ENCODE results near the gene SRD5A1.
A peak's percentile ranks its signal among the peaks of the same experiment; 100 is the strongest.

Gene SRD5A1, protein sequence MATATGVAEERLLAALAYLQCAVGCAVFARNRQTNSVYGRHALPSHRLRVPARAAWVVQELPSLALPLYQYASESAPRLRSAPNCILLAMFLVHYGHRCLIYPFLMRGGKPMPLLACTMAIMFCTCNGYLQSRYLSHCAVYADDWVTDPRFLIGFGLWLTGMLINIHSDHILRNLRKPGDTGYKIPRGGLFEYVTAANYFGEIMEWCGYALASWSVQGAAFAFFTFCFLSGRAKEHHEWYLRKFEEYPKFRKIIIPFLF

DNA sequence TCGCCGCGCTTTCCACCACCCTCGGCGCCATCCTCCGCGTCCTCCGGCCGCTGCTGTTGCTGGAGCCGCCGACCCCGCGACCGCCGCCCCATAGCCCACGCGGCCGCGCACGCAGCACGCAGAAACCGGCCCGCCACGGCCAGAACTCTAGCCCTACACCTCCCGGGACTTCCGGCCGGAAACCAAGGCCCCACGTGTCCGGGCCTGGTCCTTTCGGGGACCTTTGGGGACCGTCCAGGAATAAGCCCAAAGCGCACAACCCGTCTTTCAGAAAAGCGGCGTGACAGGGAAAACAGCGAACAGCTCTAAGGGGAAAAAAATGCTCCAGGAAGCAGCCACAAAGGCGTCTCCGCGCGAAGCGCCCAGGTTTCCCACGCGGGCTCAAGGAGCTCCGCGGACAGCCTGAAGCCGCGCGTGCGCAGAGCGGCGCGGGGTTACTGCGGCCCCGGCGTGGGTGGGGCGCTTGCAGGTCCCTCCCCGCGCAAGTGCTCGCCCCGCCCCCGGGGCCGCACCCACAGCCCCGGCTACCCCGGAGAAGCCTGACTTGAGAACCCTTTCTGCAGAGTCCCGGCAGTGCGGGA lies at the start of gene SRD5A1, which contains the start of gene NSUN2:
Gene SRD5A1 (plus strand): TSS at position 553 of the 581 bp plus-strand sequence. CDS start 137 bp downstream, outside the sequence.
Gene NSUN2 (minus strand): TSS at position 157 of the 581 bp plus-strand sequence. CDS start 65 bp downstream, at position 92.
- peak; percentile 90 for DNase-seq (ENCODE audit: low read depth)

DNA sequence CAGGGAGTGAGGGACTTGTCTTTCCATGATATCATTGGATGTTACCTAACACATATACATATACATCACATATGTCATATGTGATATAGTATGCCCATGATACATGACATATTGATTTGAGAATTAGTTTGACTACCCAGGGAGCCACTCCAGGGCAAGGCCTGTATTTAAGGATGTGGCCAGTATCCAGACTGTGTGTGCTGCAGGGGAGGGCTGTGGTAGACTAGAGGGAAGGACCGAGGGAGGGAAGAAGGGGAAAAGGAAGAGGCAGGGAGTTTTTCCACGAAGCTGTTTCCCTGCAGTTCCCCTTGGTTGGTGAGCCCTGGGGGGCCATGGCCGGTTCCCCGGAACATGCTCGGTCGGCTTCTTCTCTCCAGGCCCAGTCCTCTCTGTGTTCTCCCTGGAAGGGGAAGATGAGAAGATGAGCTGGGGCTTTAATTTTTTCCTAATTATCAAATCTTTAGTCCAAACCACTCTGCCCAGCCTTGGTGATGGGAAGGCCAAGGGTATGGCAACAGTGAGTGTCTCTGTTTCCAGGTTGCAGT lies 49.1 kb upstream of the SRD5A1 start:
- no peak for DNase-seq (ENCODE audit: low read depth)

DNA sequence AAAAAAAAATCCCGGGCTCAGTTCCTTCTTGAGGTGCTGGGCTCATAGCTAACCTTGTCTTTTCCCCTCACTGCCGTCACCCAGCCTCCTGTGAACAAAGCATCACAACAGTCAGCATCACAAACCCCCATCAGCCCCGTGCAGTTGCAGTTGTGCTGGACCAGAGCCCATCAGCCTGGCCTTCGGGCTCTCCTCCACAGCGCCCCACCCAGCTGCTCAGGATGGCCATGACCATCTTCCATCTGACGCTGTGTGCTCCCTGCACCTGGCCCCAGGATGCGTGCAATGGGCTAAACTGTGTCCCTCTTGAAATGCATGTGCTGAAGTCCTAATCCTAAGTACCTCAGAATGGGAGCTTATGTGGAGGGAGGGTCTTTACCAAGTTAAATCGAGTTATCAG lies 48.5 kb upstream of the SRD5A1 start:
- no peak for DNase-seq (ENCODE audit: low read depth)

DNA sequence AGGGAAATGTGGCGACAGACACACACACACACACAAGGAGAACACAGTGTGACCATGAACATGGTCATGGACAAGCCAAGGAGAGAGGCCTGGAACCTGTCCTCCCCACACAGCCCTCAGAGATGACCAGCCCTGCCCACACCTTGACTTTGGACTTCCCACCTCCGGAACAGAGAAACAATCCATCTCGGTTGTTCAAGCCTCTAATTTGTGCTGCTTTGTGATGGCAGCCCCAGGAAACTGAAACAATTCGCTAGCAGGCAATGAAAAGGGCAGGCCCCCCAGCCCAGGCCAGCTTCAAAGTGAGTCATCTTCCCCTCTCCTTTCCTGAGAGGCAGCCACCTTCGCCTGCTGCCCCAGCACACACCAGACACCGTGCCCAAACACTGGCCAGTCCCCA lies 48.1 kb upstream of the SRD5A1 start:
- DNase-seq (ENCODE audit: low read depth), result no peak

DNA sequence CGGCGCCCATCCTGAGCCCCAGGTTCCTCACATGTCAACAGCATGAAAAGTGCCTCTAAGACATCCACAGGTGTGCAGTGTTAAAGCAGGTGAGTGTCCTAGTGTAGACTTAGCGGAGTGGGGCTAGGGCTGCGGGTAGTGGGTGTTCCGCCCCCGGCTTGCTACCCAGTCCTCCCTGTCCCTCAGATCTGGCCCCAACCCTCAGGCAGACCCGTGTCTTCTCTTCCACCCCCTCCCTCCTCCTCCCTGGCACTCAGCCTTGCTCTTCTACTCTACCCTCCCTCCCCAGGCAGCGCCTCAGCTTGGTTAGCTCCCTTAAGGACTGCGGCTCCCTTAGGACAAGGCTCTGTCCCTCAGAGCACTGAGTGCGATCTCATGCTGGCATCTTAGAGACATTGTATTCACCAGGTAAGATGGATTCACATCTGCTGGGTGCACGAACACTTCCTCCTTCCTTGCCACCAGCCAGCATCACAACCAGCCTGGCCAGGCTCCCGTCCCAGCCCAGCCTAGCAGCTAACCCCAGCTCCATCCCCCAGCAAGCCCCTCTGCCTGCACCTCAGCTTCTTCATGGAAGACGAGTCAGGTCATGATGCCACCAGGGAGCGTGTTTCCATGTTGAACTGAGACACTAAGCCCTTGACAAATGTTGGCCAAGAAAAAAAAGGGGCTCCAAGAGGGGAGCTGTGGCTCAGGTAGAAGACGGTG lies 47.1 kb upstream of the SRD5A1 start:
- DNase-seq (ENCODE audit: low read depth), result no peak

DNA sequence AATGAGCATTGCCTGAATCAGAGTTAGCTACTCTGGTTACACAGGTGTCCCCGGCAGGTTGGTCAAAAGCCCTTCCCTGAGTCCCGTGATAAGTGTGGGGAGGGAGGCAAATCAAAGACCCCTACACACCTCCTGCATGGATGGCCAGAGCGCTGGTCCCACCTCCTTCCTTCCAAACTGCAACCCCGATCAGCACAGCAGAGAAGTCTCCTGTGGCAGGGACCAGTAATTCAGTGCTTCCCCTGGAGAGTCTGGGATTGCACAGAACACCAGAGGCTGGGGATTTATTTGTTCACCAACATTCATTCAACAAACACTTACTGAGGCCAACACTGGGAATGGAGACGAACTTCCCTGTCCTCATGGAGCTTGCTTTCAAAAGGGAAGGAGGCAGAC lies 46.6 kb upstream of the SRD5A1 start:
- DNase-seq (ENCODE audit: low read depth), result no peak

DNA sequence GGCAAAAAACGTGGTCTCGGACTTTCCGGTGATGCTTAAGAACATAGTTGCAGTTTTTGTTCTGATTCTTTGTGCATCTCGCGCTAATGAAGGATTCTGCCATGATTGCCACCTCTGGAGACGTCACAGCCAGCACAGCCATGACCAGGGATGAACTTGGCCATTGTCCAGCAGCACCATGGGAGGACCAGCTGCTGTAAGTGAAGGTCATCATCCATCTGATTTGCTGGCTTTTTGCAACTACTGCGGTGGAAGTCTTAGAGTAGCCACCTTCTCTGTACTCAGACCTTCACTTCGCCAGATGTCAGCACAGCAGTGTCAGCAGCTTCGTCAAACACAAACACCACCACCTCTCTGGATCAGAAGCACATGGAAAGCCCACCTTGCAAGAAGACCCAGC lies 46.1 kb upstream of the SRD5A1 start:
- DNase-seq (ENCODE audit: low read depth), result no peak

DNA sequence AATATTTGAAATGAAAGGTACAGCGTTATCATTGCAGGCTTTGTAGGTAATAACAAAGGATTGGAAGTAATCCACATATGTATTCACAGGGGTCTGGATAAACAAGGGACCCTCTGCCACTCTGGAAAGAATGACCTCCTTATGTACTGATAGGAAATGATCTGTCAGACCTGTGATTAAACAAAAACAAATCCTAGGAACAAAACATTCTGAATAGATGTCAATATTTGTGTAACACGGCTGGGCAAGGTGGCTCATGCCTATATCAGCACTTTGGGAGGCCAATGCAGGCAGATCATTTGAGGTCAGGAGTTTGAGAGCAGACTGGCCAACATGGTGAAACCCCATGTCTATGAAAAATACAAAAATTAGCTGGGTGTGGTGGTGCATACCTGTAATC lies 42.7 kb upstream of the SRD5A1 start:
- DNase-seq (ENCODE audit: low read depth), result no peak

DNA sequence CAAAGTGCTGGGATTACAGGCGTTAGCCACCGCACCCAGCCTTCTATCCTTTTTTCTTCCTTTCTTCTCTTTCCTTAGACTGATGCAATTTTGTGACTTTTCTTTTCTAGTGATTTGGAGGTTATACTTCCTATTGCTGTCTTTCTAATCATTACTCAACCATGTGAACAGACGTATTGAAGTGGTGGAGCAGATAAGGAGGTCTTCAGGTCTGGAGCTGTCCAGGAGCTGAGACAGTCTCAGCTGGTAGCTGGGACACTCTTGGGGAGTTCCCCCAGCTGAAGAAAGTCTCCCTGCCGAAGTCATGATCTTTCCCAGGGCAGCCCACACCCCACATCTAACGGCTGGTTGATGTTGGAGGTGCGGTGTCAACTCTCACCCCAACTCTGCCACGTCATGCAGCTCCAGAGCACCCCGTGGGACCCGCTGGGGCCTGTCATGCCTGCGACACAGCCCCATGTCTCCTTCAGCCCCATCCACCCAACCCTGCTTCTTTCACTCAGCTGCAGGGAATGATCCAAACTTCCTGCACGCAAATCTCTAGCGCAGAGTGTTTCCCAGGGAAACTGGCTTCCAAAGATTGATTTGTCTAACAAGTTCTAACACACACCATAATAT lies 41.5 kb upstream of the SRD5A1 start:
- no peak for DNase-seq (ENCODE audit: low read depth)

DNA sequence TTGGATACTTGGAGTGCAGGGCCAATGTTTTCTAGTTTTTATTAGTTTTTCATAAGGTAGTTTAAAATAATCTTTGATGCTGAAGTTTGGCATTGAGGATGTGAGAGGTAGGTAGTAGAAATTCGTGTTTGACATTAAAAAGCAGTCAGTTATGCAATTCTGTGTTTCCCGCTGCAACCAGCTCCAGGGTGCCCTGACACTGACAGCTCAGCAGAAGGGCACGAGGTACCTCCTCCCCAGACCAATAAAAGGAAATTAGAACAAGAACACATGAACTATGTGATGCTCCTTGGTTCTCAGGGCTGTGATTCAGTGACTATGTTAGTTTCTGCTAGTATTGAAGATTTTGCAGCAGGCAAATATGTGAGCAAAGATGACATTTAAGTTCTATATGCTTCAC lies 40.6 kb upstream of the SRD5A1 start:
- DNase-seq (ENCODE audit: low read depth), result no peak

DNA sequence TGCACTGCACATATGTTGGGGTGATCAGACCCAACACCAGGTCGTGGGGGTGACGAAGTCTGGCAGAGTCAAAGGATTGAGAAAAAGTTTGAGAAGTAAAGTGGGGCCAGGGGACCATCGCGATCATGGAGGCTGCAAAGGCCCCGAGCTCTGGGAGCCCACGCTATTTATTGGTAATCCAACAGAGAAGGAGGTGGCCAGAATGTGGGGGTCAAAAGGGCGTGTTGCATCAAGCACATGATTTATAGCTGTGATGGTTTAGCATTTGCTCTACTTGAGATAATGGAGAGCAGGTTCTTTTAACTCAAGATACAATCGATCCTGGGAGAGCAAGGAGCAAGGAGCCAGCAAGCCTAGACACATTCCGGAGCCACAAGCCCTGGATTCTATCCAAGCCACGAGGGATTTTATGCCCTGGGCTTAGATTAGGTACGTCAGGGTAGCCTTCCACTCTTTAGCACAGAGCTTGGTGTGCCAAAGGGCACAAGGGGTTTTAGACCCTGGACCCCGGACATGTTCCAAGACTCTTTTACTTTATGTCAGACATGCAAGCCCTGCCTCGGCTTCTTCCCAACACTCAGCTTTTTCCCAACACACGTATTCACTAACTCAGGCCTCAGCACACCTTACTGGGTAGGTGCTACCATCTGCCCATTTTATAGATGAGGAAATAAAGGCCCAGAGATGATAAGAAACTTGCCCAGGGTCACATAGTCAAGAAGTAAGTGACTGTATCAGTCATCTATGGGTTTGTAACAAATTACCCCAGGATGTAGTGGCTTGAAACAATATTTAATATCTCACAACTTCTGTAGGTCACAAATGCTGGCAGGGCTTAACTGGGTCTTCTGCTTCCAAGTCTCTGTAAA lies 39.9 kb upstream of the SRD5A1 start:
- DNase-seq (ENCODE audit: low read depth), result no peak

DNA sequence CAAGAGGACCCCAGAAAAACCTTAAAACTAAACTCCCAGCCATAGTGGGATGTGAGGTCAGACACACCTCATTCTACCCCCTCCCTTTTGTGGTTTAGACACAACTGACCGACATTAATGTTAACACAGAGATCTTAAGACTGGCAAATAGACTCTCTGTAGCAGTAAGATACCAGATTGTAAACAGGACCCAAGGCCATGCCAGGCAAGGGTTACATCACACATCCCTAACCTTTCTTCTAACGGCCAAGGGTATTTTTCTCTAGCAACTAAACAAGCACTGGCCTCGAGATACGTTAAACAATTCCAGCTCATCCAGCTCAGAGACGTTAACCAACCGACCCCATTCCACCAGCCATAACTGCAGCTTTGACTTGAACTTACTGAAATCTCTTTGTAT lies 39.2 kb upstream of the SRD5A1 start:
- no peak for DNase-seq (ENCODE audit: low read depth)

DNA sequence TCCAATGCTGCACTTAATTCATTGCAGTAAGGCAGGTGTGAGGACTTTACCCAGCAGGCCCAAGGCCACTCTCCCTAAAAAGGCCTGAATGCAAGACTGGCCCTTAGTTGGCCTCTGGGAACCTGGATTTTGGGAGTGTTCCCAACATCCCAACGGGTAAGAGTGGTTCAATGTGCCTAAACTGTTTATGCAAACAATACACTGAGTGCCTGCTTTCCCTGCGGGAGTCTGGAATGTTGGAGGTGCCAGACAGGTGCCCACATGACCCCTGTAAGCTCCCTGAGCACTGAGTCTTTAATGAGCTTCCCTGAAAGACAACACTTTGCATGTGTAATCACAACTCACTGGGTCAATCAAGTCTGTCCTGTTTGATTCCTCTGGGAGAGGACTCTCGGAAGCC lies 37.8 kb upstream of the SRD5A1 start:
- DNase-seq (ENCODE audit: low read depth), result no peak

DNA sequence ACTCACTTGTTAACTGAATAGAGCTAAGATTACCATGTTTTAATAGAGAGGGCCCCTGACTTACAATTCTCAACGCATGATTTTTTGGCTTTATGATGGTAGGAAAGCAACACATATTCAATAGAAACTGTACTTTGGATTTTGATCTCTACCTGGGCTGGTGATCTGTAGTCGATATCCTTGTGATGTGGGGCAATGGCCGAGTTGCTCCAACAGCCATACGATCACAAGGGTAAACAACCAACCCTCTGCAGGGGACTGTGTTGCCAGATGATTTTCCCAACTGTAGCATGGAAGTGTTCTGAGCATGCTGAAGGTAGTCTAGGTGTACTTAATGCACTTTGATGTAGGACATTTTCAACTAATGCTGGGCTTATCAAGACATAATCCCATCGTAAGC lies 36.9 kb upstream of the SRD5A1 start:
- no peak for DNase-seq (ENCODE audit: low read depth)

DNA sequence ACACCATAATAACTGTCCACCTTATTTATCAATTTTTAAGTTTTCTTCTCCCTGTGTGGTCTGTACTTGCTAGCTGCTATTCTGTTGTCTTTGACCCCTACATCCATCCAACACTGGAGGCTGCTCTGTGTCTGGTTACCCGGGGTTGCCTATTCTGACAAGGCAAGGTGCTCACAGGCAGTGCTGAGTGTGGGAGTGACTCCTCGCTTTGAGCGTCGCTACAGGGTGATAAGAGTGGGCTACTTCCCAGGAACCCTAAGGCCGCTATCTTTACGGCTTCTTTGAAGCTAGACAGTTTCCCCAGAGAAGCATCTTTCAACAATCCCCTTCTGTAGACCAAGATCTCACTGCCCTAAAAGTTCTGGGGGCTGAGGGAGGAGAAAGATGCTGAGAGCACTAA lies 35.7 kb upstream of the SRD5A1 start:
- no peak for DNase-seq (ENCODE audit: low read depth)

DNA sequence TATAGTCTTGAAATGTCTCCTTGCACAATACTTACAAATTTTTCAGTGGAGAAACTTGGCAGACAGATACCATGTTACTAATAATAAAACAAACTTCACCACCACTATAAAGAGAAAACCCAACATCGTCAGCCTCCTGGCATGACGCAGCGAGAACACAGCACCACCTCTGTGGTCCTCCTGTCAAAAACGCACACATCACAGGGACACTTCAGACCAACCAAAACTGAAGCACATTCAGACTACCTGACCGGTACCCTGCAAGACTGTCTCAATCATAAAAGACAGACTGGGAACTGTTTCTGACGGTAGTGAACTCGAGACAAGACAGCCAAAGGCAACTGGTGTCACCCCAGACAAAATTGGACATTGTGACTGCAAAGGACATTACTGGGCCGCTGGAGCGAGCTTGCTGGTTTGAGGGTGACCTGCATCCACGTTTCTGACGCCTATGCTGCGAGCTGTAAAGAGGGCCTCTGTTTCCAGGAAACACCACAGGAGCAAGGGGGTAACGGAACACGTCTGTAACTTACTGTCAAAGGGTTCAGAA lies 34.8 kb upstream of the SRD5A1 start:
- peak; percentile 39 for DNase-seq (ENCODE audit: low read depth)

DNA sequence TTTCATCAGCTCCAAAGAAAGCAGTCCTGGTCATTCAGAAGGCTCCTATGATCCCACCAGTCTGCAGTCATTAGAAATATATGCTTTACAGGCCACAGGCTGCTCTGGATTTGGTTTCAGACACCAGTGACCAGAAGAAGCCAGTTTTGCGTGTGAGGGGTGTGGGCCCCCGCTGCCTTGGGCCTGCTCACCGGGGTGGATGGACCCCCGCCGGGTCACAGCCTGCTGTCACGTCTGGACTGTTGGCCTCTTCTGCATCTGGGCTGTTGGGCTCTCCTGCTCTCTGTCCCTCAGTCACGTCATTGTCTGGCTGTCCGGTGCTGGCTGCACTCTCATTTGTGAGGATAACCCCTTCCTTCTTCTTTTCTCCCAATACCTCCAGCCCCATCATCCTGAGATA lies 33.5 kb upstream of the SRD5A1 start:
- DNase-seq (ENCODE audit: low read depth), result no peak

DNA sequence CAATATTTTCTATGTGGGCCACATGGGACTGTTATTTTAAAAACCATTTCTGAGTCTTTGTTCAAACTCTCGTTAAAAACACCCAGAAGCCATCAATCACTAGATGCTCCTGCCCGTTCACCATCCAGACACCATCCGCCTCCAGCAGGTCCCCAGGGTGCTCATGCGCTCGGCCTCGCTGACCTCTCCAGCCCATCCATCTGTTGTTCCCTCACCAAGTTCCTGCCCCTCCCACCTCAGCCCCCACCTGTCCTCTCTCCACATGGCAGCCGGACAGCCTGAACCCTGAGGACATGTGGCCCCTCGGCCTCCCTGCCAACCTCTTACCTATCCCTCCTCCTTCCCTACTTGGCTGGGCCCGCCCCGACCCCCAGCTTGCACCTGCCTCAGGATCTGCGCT lies 32.0 kb upstream of the SRD5A1 start:
- DNase-seq (ENCODE audit: low read depth), result no peak

DNA sequence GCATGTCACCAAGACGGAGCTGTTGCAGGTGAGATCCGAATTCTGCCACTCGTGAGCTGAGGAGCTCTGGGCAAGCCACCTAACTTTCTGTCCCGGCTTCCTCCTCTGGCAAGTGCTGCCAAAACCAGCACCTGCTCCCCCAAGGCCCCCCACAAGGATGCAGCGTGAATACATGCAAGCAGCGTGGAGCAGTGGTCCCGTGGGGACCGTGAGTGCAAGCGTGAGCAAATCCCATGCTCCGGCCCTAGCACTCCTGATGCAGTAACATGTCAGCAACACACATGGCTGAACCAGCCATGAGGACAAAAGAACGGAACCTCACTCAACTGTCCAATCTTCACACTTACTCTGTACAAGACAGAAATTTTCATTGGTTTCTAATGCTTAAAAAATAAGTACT lies 31.4 kb upstream of the SRD5A1 start:
- DNase-seq (ENCODE audit: low read depth), result no peak

DNA sequence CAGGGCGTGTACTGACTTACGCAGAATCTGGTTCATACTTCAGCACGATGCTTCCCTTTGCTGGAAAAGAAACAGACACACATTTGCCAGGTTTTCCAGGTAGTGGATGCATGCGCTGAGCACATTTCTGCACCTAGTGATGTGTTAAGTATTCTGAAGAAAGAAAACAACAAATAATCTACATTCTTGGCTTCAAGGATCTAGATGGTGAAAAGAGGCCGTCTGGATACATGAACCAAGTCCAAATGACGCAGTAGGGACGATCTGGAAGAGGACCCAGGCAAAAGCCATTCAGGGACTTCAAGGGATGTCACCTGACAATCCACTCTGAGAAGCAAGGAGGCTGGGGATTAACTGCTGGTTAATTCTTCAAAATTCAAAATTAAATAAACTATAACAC lies 30.8 kb upstream of the SRD5A1 start:
- no peak for DNase-seq (ENCODE audit: low read depth)

DNA sequence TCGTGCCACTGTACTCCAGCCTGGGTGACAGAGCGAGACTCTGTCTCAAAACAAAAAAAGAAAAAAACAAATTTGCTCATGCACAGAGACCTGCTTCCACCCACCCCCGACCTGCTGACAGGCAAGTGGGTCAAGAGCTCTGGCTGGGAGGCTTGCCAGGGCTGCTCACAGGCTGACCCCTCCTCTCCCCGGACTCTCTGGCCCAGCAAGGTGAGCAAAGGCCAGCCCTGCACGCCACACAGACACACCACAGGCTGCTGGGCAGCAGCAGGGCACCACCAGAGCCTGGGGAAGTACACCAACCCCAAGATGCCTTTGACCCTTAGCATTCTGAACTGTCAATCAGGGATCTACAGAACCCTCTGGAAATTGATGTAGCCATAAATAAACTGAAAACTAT lies 29.6 kb upstream of the SRD5A1 start:
- no peak for DNase-seq (ENCODE audit: low read depth)

Data from fibroblast of gingiva (primary cell).